ENCODE data around the gene ATP2A2.

ATP2A2 gene

GRCh38 chr12:110345176-110345661 lies 64.2 kb downstream of the ATP2A2 start:
- peak; percentile 99 for DNase-seq (ENCODE audit: low read depth)
- no peak overlapping the region for H3K4me3 ChIP-seq (ENCODE audit: low read length)
- TF ChIP-seq CTCF (IDR thresholded peaks at IDR 0.05; ENCODE audit: insufficient read depth, low read depth, low read length, missing control alignments), result no peak

- no peak overlapping the region for H3K4me3 ChIP-seq (ENCODE audit: low read length)
- DNase-seq (ENCODE audit: low read depth), result no peak
- no peak for TF ChIP-seq CTCF (IDR thresholded peaks at IDR 0.05; ENCODE audit: insufficient read depth, low read depth, low read length, missing control alignments)
These were observed 64.9 kb downstream of the ATP2A2 start for GRCh38 chr12:110345963-110346362.

DNA sequence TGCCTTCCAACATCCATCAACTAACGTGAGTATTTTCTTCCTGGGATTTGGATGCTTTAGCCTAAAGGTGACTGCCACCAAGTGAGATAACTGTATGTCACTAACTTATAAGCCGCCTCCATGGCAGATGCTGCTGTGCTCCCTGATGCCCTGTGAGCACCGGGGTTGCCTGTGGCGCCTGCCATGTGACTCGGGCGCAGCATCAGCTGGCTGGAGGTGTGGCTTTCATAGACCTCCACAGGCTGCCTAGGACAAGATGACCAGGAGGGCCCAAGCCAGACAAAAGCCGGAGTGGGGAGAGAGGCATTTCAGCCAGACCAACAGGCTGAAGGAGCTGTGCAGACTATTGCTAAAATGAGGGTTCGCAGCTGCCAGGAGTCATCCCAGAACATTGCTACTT lies 66.7 kb downstream of the ATP2A2 start:
- no peak overlapping the region for H3K4me3 ChIP-seq (ENCODE audit: low read length)
- no peak for TF ChIP-seq CTCF (IDR thresholded peaks at IDR 0.05; ENCODE audit: insufficient read depth, low read depth, low read length, missing control alignments)
- DNase-seq (ENCODE audit: low read depth), result no peak

- H3K4me3 ChIP-seq (ENCODE audit: low read length), result no peak overlapping the region
- DNase-seq (ENCODE audit: low read depth), result no peak
- no peak for TF ChIP-seq CTCF (IDR thresholded peaks at IDR 0.05; ENCODE audit: insufficient read depth, low read depth, low read length, missing control alignments)
These were observed 67.5 kb downstream of the ATP2A2 start for GRCh38 chr12:110348431-110349059.

GRCh38 chr12:110349096-110349495 lies 68.0 kb downstream of the ATP2A2 start:
- no peak for DNase-seq (ENCODE audit: low read depth)
- no peak for TF ChIP-seq CTCF (IDR thresholded peaks at IDR 0.05; ENCODE audit: insufficient read depth, low read depth, low read length, missing control alignments)
- no peak overlapping the region for H3K4me3 ChIP-seq (ENCODE audit: low read length)

DNA sequence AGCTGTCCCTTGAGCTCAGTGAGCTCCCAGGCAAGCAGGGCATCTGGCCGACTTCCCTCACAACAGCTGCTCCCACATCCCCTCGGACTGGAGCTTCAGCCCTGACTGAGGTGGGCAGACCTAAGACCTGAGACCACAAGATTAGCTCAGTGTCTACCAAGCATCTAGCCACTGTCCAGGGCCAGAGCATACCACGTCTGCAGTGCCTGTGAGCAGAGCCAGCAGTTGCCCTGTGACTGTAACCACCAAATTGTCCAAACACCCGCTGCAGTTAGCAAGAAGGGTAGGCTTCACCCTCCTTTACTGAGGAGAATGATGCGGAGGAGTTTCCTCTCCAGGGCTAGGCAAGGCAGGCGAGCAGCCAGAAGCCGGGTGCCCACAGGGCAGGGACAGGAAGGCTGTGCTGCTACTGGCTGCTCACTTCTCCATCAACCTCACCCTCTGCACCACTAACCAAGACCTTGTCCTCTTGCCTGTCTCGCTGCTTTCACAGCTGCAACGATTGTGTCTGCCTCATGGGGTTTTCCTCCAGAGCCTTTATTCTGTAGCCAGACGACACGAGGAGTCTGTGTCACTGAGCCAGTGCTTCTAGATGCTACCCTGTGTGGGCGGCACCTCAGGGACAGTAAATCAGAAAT lies 68.6 kb downstream of the ATP2A2 start:
- no peak for TF ChIP-seq CTCF (IDR thresholded peaks at IDR 0.05; ENCODE audit: insufficient read depth, low read depth, low read length, missing control alignments)
- DNase-seq (ENCODE audit: low read depth), result no peak
- no peak overlapping the region for H3K4me3 ChIP-seq (ENCODE audit: low read length)

GRCh38 chr12:110351119-110351518 lies 70.1 kb downstream of the ATP2A2 start:
- TF ChIP-seq CTCF (IDR thresholded peaks at IDR 0.05; ENCODE audit: insufficient read depth, low read depth, low read length, missing control alignments), result no peak
- no peak for DNase-seq (ENCODE audit: low read depth)
- no peak overlapping the region for H3K4me3 ChIP-seq (ENCODE audit: low read length)
